Measurements from ENCODE around the gene TGIF2. TPM values are rescaled to one million over a fixed set of nuclear protein-coding genes. Genes with fewer than 3 reads are reported as not detected.
A peak's percentile ranks its signal among the peaks of the same experiment; 100 is the strongest.

TGIF2 gene
- total and polyA plus RNA-seq, 2 of the 13 experiments (the other 11 are each of a cell fraction or from before 2014, with no cell fraction given) = 41.3 to 53.9 TPM

GRCh38 chr20:36573103-36573797 lies at the start of gene TGIF2 (continued):
- TF ChIP-seq ZBTB43 (CRISPR knock-in tag; conservative IDR thresholded peaks at IDR 0.05) (peak; percentile 75; the same call in 1 of the 2 replicates), SKIL (CRISPR knock-in tag; IDR thresholded peaks at IDR 0.05; ENCODE audit: borderline replicate concordance) (0 out of 2 replicates have a peak, but pooled peaks have one; percentile 20), SP5 (CRISPR knock-in tag; IDR thresholded peaks at IDR 0.05; ENCODE audit: borderline replicate concordance, low read depth) (peak; percentile 80), ZBTB8A (CRISPR knock-in tag; IDR thresholded peaks at IDR 0.05; ENCODE audit: borderline replicate concordance, low read depth) (peak; percentile 93; the same call in 1 of the 2 replicates), IKZF4 (CRISPR knock-in tag; IDR thresholded peaks at IDR 0.05; ENCODE audit: borderline replicate concordance, low read depth, not compliant biosample characterization) (peak; percentile 86), ZNF446 (CRISPR knock-in tag; IDR thresholded peaks at IDR 0.05) (peak; percentile 72), HOXA7 (CRISPR knock-in tag; IDR thresholded peaks at IDR 0.05) (no peak), NFKB2 (CRISPR knock-in tag; IDR thresholded peaks at IDR 0.05; ENCODE audit: borderline replicate concordance) (peak; percentile 67), ZUFSP (CRISPR knock-in tag; IDR thresholded peaks at IDR 0.05; ENCODE audit: borderline replicate concordance) (no peak), ZNF557 (CRISPR knock-in tag; IDR thresholded peaks at IDR 0.05) (no peak), RERE (CRISPR knock-in tag; IDR thresholded peaks at IDR 0.05; ENCODE audit: low read depth) (no peak), NAIF1 (CRISPR knock-in tag; IDR thresholded peaks at IDR 0.05; ENCODE audit: borderline replicate concordance) (no peak), ZNF484 (CRISPR knock-in tag; IDR thresholded peaks at IDR 0.05; ENCODE audit: borderline replicate concordance, low read depth) (no peak), MIXL1 (CRISPR knock-in tag; IDR thresholded peaks at IDR 0.05) (0 out of 2 replicates have a peak, but pooled peaks have one; percentile 34), PRMT3 (CRISPR knock-in tag; IDR thresholded peaks at IDR 0.05; ENCODE audit: borderline replicate concordance, low read depth) (no peak), ZNF724P (CRISPR knock-in tag; IDR thresholded peaks at IDR 0.05; ENCODE audit: borderline replicate concordance) (peak; percentile 86), ZSCAN25 (CRISPR knock-in tag; IDR thresholded peaks at IDR 0.05) (peak; percentile 47; the same call in 1 of the 2 replicates), NBN (conservative IDR thresholded peaks at IDR 0.05) (no peak)
